ENCODE data around the gene GALNT17. TPM values are rescaled to one million over a fixed set of nuclear protein-coding genes. Genes with fewer than 3 reads are reported as not detected.

The GALNT17 gene
- total RNA-seq, 1 donor from 2014 or later, result 0.12 TPM

GRCh38 chr7:71615017-71615416 lies 483.1 kb downstream of the GALNT17 start:
- H3K4me3 ChIP-seq (ENCODE audit: low read depth, low read length), result no peak overlapping the region
- no peak for DNase-seq (ENCODE audit: low read depth)
- TF ChIP-seq CTCF (conservative IDR thresholded peaks at IDR 0.05; ENCODE audit: low read depth, low read length), result no peak

GRCh38 chr7:71616217-71616616 lies 484.3 kb downstream of the GALNT17 start:
- no peak for TF ChIP-seq CTCF (conservative IDR thresholded peaks at IDR 0.05; ENCODE audit: low read depth, low read length)
- no peak for DNase-seq (ENCODE audit: low read depth)

GRCh38 chr7:71618278-71618677 lies 486.3 kb downstream of the GALNT17 start:
- no peak overlapping the region for H3K4me3 ChIP-seq (ENCODE audit: low read depth, low read length)
- no peak for DNase-seq (ENCODE audit: low read depth)
- TF ChIP-seq CTCF (conservative IDR thresholded peaks at IDR 0.05; ENCODE audit: low read depth, low read length), result no peak

More at GRCh38 chr7:71616217-71616616, 484.3 kb downstream of the GALNT17 start:
- H3K4me3 ChIP-seq (ENCODE audit: low read depth, low read length), result no peak overlapping the region

GRCh38 chr7:71625545-71625944 lies 493.6 kb downstream of the GALNT17 start:
- no peak overlapping the region for H3K4me3 ChIP-seq (ENCODE audit: low read depth, low read length)
- TF ChIP-seq CTCF (conservative IDR thresholded peaks at IDR 0.05; ENCODE audit: low read depth, low read length), result no peak
- no peak for DNase-seq (ENCODE audit: low read depth)

GRCh38 chr7:71626206-71626605 lies 494.3 kb downstream of the GALNT17 start:
- DNase-seq (ENCODE audit: low read depth), result no peak
- no peak overlapping the region for H3K4me3 ChIP-seq (ENCODE audit: low read depth, low read length)
- no peak for TF ChIP-seq CTCF (conservative IDR thresholded peaks at IDR 0.05; ENCODE audit: low read depth, low read length)

- no peak overlapping the region for H3K4me3 ChIP-seq (ENCODE audit: low read depth, low read length)
- no peak for TF ChIP-seq CTCF (conservative IDR thresholded peaks at IDR 0.05; ENCODE audit: low read depth, low read length)
- DNase-seq (ENCODE audit: low read depth), result no peak
Observed at GRCh38 chr7:71627651-71628050, 495.7 kb downstream of the GALNT17 start.

- no peak overlapping the region for H3K4me3 ChIP-seq (ENCODE audit: low read depth, low read length)
- TF ChIP-seq CTCF (conservative IDR thresholded peaks at IDR 0.05; ENCODE audit: low read depth, low read length), result no peak
- DNase-seq (ENCODE audit: low read depth), result no peak
Observed at GRCh38 chr7:71630516-71630915, 498.6 kb downstream of the GALNT17 start.
